ENCODE results near the gene GPR84. TPM values are rescaled to one million over a fixed set of nuclear protein-coding genes. Genes with fewer than 3 reads are reported as not detected.

Gene GPR84
- total RNA-seq, 1 experiment from 2014 or later, result not detected

- no peak for DNase-seq (ENCODE audit: low spot score)
Observed at GRCh38 chr12:54374562-54375258, 10.4 kb upstream of the GPR84 start.

GRCh38 chr12:54373649-54374561 is 9.6 kb upstream of the GPR84 start:
- DNase-seq (ENCODE audit: low spot score), result peak; percentile 60

GRCh38 chr12:54372113-54372806 is 8.0 kb upstream of the GPR84 start:
- DNase-seq (ENCODE audit: low spot score), result no peak

GRCh38 chr12:54371328-54372112 is 7.2 kb upstream of the GPR84 start:
- no peak for DNase-seq (ENCODE audit: low spot score)

GRCh38 chr12:54370171-54370730 is 6.0 kb upstream of the GPR84 start:
- peak; percentile 73 for DNase-seq (ENCODE audit: low spot score)

GRCh38 chr12:54369597-54370131 is 5.4 kb upstream of the GPR84 start:
- DNase-seq (ENCODE audit: low spot score), result no peak

GRCh38 chr12:54368709-54369596 is 4.7 kb upstream of the GPR84 start:
- DNase-seq (ENCODE audit: low spot score), result peak; percentile 72

- no peak for DNase-seq (ENCODE audit: low spot score)
Observed at GRCh38 chr12:54368025-54368708, 3.9 kb upstream of the GPR84 start.

GRCh38 chr12:54363618-54364017 is 668 bp downstream of the GPR84 start:
- DNase-seq (ENCODE audit: low spot score), result no peak

GRCh38 chr12:54363047-54363446 is 1.2 kb downstream of the GPR84 start:
- no peak for DNase-seq (ENCODE audit: low spot score)

- DNase-seq (ENCODE audit: low spot score), result peak; percentile 82
Observed at GRCh38 chr12:54360717-54361456, 3.4 kb downstream of the GPR84 start.

- DNase-seq (ENCODE audit: low spot score), result no peak
Observed at GRCh38 chr12:54359762-54360351, 4.4 kb downstream of the GPR84 start.

GRCh38 chr12:54358945-54359761 is 5.1 kb downstream of the GPR84 start:
- peak; percentile 97 for DNase-seq (ENCODE audit: low spot score)

GRCh38 chr12:54358191-54358944 is 5.9 kb downstream of the GPR84 start:
- no peak for DNase-seq (ENCODE audit: low spot score)

- no peak for DNase-seq (ENCODE audit: low spot score)
Observed at GRCh38 chr12:54357506-54358190, 6.6 kb downstream of the GPR84 start.

- no peak for DNase-seq (ENCODE audit: low spot score)
Observed at GRCh38 chr12:54356951-54357356, 7.3 kb downstream of the GPR84 start.
